Neural cell (in vitro differentiated cells): ENCODE results near the gene ADAP2. TPM values are rescaled to one million over a fixed set of nuclear protein-coding genes. Genes with fewer than 3 reads are reported as not detected.
"Not testable (repeated sequence)": the region's sequence is repeated elsewhere in the genome, so short reads cannot be mapped to it uniquely, and the experiment has no call there.

Source experiments
- H2AFZ ChIP-seq: fragments of 200-600, 300-800 bp; sonication (generic), shearing (Covaris generic); 2 replicates; pipeline ENCODE4 v1.6.0; 2014; ENCODE audit warnings: low read depth, mild to moderate bottlenecking, antibody characterized with exemption, low read length, moderate library complexity
- H3F3A ChIP-seq: fragments of 200-600 bp; shearing (Covaris generic); 2 replicates; pipeline ENCODE4 v1.6.1; 2016; ENCODE audit warnings: mild to moderate bottlenecking, moderate library complexity, mixed read lengths, antibody characterized with exemption, low read length; ENCODE audit not compliant: insufficient read depth, poor library complexity, severe bottlenecking
- H3K27ac ChIP-seq: fragments of 200-600, 300-800 bp; sonication (generic), shearing (Covaris generic); 2 replicates; pipeline ENCODE4 v1.5.1; 2014; ENCODE audit warnings: mild to moderate bottlenecking, low read length, moderate library complexity
- H3K27me3 ChIP-seq: fragments of 300-800, 200-600 bp; sonication (generic), shearing (Covaris generic); 2 replicates; pipeline ENCODE4 v1.6.0; 2014; ENCODE audit warnings: mild to moderate bottlenecking, low read depth, low read length, moderate library complexity; ENCODE audit not compliant: insufficient read depth
- H3K36me3 ChIP-seq: fragments of 300-800, 200-600 bp; sonication (generic), shearing (Covaris generic); 2 replicates; pipeline ENCODE4 v1.5.1; 2014; ENCODE audit warnings: mild to moderate bottlenecking, antibody characterized with exemption, low read length, moderate library complexity; ENCODE audit not compliant: insufficient read depth
- H3K4me2 ChIP-seq: fragments of 300-800, 200-600 bp; sonication (generic), shearing (Covaris generic); 2 replicates; pipeline ENCODE4 v1.6.0; 2014; ENCODE audit warnings: mild to moderate bottlenecking, low read length
- H3K4me3 ChIP-seq: fragments of 300-800, 200-600 bp; sonication (generic), shearing (Covaris generic); 2 replicates; pipeline ENCODE4 v1.5.1; 2014; ENCODE audit warnings: mild to moderate bottlenecking, low read length, moderate library complexity
- H3K79me2 ChIP-seq: fragments of 200-600 bp; shearing (Covaris generic); replicated peaks from 2 replicates; pipeline ENCODE4 v1.6.0; 2014; ENCODE audit warnings: mild to moderate bottlenecking, low read length, moderate library complexity; ENCODE audit not compliant: insufficient read depth
- H3K9ac ChIP-seq: fragments of 300-800, 200-600 bp; sonication (generic), shearing (Covaris generic); 2 replicates; pipeline ENCODE4 v1.6.1; 2016; ENCODE audit warnings: mild to moderate bottlenecking, low read length, mixed read lengths
- H3K9me2 ChIP-seq: fragments of 200-600 bp; shearing (Covaris generic); 2 replicates; pipeline ENCODE4 v1.6.1; 2016; ENCODE audit warnings: mild to moderate bottlenecking, low read length, mixed read lengths; ENCODE audit not compliant: insufficient read depth
- H3K9me3 ChIP-seq: fragments of 200-600, 300-800 bp; sonication (generic), shearing (Covaris generic); 2 replicates; pipeline ENCODE4 v1.6.1; 2016; ENCODE audit warnings: mild to moderate bottlenecking, mixed run types, low read length, moderate library complexity, mixed read lengths
- H4K20me1 ChIP-seq: fragments of 200-600 bp; shearing (Covaris generic); 2 replicates; pipeline ENCODE4 v1.6.1; 2016; ENCODE audit warnings: mild to moderate bottlenecking, mixed run types; ENCODE audit not compliant: insufficient read depth
- EP300 ChIP-seq: fragments of 450-650 bp; conservative IDR thresholded peaks from 2 replicates; pipeline ENCODE4 v1.6.1; 2014; ENCODE audit warnings: antibody characterized with exemption, mild to moderate bottlenecking, moderate library complexity; ENCODE audit not compliant: poor library complexity, severe bottlenecking
- EZH2 ChIP-seq: fragments of 200-600, 300-800 bp; shearing (Covaris generic), sonication (generic); IDR thresholded peaks from 2 replicates; pipeline ENCODE4 v1.6.1; 2014; ENCODE audit warnings: antibody characterized with exemption, low read length, borderline replicate concordance, mild to moderate bottlenecking; ENCODE audit not compliant: insufficient read depth, poor library complexity, severe bottlenecking
- MXI1 ChIP-seq: fragments of 450-650 bp; conservative IDR thresholded peaks from 2 replicates; pipeline ENCODE4 v1.6.1; 2014; ENCODE audit warnings: antibody characterized with exemption, mild to moderate bottlenecking; ENCODE audit not compliant: poor library complexity, severe bottlenecking
- POLR2AphosphoS5 ChIP-seq: IDR thresholded peaks from 2 replicates; pipeline ENCODE4 v1.6.1; 2012
- RAD21 ChIP-seq: fragments of 450-650 bp; conservative IDR thresholded peaks from 2 replicates; pipeline ENCODE4 v1.6.1; 2014; ENCODE audit warnings: antibody characterized with exemption, mild to moderate bottlenecking, moderate library complexity
- REST ChIP-seq: IDR thresholded peaks from 2 replicates; pipeline ENCODE4 v1.6.1; 2012; ENCODE audit warnings: borderline replicate concordance
- SMC3 ChIP-seq: fragments of 450-650 bp; conservative IDR thresholded peaks from 2 replicates; pipeline ENCODE4 v1.6.1; 2014; ENCODE audit warnings: antibody characterized with exemption, mild to moderate bottlenecking, moderate library complexity; ENCODE audit not compliant: poor library complexity
- TAF1 ChIP-seq: IDR thresholded peaks from 2 replicates; pipeline ENCODE4 v1.6.1; 2012; ENCODE audit warnings: low read depth
- polyA plus RNA-seq: library from polyadenylated mRNA; depleted of rRNA; stranded (reverse); fragments of >200 nt; gene quantifications from 2 replicates; pipeline ENCODE4 v1.2.3, GENCODE V29; 2014
- TF ChIP-seq, protein P1 (sequence below): fragments of 450-650 bp; IDR thresholded peaks from 2 replicates; pipeline ENCODE4 v1.5.1; 2014; ENCODE audit warnings: antibody characterized with exemption, mild to moderate bottlenecking, moderate library complexity; ENCODE audit not compliant: poor library complexity, severe bottlenecking

The ADAP2 gene
- polyA plus RNA-seq, 1 donor from 2014 or later: 0.92 TPM

DNA sequence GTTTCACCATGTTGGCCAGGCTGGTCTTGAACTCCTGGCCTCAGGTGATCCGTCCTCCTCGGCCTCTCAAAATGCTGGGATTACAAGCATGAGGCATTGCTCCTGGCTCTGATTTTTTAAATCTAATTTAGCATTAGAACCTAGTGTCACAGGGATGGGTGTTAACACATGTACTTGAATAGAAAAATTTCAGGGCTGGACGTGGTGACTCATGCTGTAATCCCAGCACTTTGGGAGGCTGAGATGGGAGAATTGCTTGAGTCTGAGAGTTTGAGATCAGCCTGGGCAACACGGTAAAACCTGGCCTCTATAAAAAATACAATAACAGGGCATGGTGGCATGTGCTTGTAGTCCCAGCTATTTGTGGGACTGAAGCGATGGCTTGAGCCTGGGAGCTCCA, 43.1 kb downstream of the ADAP2 start:
- Histone ChIP-seq H3K27me3 (peaks cover under 1% of the 10 kb centered on the region), H2AFZ (no peak overlapping the region), H3F3A (no peaks in the 10 kb centered on the region), H4K20me1 (no peaks in the 10 kb centered on the region), H3K79me2 (no peaks in the 10 kb centered on the region), H3K9me3 (no peaks in the 10 kb centered on the region), H3K4me2 (no peak overlapping the region), H3K9me2 (no peaks in the 10 kb centered on the region), H3K27ac (no peak overlapping the region), H3K36me3 (no peaks in the 10 kb centered on the region), H3K4me3 (no peak overlapping the region), H3K9ac (no peak overlapping the region)
- TF ChIP-seq, protein P1, sequence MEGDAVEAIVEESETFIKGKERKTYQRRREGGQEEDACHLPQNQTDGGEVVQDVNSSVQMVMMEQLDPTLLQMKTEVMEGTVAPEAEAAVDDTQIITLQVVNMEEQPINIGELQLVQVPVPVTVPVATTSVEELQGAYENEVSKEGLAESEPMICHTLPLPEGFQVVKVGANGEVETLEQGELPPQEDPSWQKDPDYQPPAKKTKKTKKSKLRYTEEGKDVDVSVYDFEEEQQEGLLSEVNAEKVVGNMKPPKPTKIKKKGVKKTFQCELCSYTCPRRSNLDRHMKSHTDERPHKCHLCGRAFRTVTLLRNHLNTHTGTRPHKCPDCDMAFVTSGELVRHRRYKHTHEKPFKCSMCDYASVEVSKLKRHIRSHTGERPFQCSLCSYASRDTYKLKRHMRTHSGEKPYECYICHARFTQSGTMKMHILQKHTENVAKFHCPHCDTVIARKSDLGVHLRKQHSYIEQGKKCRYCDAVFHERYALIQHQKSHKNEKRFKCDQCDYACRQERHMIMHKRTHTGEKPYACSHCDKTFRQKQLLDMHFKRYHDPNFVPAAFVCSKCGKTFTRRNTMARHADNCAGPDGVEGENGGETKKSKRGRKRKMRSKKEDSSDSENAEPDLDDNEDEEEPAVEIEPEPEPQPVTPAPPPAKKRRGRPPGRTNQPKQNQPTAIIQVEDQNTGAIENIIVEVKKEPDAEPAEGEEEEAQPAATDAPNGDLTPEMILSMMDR: no peak
- no peak for TF ChIP-seq RAD21
- no peak for TF ChIP-seq TAF1
- TF ChIP-seq EZH2: no peak
- no peak for TF ChIP-seq EP300
- TF ChIP-seq REST: no peak
- no peak for TF ChIP-seq SMC3
- TF ChIP-seq POLR2AphosphoS5: no peak
- no peak for TF ChIP-seq MXI1

- TF ChIP-seq TAF1: no peak
- TF ChIP-seq, protein P1: no peak
- TF ChIP-seq SMC3: no peak
- TF ChIP-seq MXI1: no peak
- TF ChIP-seq RAD21: no peak
- TF ChIP-seq EZH2: no peak
- TF ChIP-seq EP300: no peak
- TF ChIP-seq POLR2AphosphoS5: no peak
- TF ChIP-seq REST: no peak
- Histone ChIP-seq H3K9me2 (no peaks in the 10 kb centered on the region), H3K27me3 (peaks cover 9% of the 10 kb centered on the region), H2AFZ (no peak overlapping the region), H3K4me3 (no peak overlapping the region), H3K9ac (no peak overlapping the region), H3K27ac (no peak overlapping the region), H3K4me2 (no peak overlapping the region), H3K9me3 (peaks cover 4% of the 10 kb centered on the region), H3K79me2 (no peaks in the 10 kb centered on the region), H4K20me1 (no peaks in the 10 kb centered on the region), H3K36me3 (no peaks in the 10 kb centered on the region), H3F3A (no peaks in the 10 kb centered on the region)
Observed at GRCh38 chr17:30965686-30966085, 43.9 kb downstream of the ADAP2 start.

DNA sequence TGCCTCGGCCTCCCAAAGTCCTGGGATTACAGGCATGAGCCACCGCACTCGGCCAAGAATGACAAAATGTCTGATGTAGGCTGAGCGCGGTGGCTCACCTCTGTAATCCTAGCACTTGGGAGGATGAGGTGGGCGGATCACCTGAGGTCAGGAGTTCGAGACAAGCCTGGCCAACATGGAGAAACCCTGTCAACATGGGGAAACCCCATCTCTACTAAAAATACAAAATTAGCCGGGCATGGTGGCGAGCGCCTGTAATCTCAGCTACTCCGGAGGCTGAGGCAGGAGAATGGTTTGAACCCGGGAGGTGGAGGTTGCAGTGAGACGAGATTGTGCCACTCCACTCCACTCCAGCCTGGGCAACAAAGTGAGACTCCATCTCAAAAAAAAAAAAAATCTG, 46.2 kb downstream of the ADAP2 start:
- not testable (repeated sequence) for H3K27ac ChIP-seq, H3K79me2 ChIP-seq, H3K9me2 ChIP-seq, H3K4me3 ChIP-seq, H3K4me2 ChIP-seq, H3K9ac ChIP-seq, H3K36me3 ChIP-seq, H4K20me1 ChIP-seq, H3F3A ChIP-seq, H3K9me3 ChIP-seq, H2AFZ ChIP-seq
- H3K27me3 ChIP-seq: peaks cover 19% of the 10 kb centered on the region
